WERI-Rb-1 (cell line): ENCODE measurements around the gene MIER3.

Experiments used
- DNase-seq: peaks from one replicate; pipeline ENCODE4 v3.0.0-alpha.2; 2020
- H3K27ac ChIP-seq: fragments of 250-450 bp; sonication (Bioruptor Pico); 2 replicates; pipeline ENCODE4 v1.5.1; 2020; ENCODE audit warnings: mild to moderate bottlenecking, moderate library complexity
- H3K27me3 ChIP-seq: fragments of 250-450 bp; sonication (Bioruptor Pico); 2 replicates; pipeline ENCODE4 v1.5.1; 2021; ENCODE audit warnings: mild to moderate bottlenecking, low read depth, moderate library complexity; ENCODE audit not compliant: insufficient read depth, severe bottlenecking
- H3K36me3 ChIP-seq: fragments of 250-450 bp; sonication (Bioruptor Pico); 2 replicates; pipeline ENCODE4 v1.5.1; 2020; ENCODE audit warnings: mild to moderate bottlenecking, moderate library complexity
- H3K4me3 ChIP-seq: 2 replicates; pipeline ENCODE4 v1.5.1; 2011; ENCODE audit warnings: low read depth, mild to moderate bottlenecking, control low read depth, low read length
- H3K9me3 ChIP-seq: fragments of 250-450 bp; sonication (Bioruptor Pico); 2 replicates; pipeline ENCODE4 v1.5.1; 2021; ENCODE audit warnings: mild to moderate bottlenecking, moderate library complexity; ENCODE audit not compliant: severe bottlenecking
- TF ChIP-seq, protein P1 (sequence below): IDR thresholded peaks from 2 replicates; pipeline ENCODE4 v1.5.1; 2011; ENCODE audit warnings: low read depth, mild to moderate bottlenecking, control low read depth, inconsistent platforms, low read length

The MIER3 gene

DNA sequence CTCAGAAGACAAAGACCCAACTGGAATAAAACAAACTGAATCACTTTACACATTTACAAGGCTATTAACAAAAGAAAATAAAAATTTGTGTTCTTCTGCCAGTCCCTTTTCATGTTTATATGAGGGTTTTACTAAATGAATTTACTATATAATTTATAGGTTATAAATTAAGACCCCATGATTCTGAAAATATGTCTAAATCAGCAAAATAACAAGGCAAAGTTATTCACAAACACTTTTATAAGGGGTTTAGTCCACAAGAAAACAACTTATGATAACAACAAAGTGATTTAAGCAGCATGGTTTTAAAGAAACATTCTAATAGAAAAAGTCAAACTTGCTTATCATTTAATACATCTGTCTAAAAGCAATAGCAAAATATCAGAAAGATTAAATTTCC is 4.9 kb downstream of the MIER3 start:
- no peak for DNase-seq
- TF ChIP-seq, protein P1, sequence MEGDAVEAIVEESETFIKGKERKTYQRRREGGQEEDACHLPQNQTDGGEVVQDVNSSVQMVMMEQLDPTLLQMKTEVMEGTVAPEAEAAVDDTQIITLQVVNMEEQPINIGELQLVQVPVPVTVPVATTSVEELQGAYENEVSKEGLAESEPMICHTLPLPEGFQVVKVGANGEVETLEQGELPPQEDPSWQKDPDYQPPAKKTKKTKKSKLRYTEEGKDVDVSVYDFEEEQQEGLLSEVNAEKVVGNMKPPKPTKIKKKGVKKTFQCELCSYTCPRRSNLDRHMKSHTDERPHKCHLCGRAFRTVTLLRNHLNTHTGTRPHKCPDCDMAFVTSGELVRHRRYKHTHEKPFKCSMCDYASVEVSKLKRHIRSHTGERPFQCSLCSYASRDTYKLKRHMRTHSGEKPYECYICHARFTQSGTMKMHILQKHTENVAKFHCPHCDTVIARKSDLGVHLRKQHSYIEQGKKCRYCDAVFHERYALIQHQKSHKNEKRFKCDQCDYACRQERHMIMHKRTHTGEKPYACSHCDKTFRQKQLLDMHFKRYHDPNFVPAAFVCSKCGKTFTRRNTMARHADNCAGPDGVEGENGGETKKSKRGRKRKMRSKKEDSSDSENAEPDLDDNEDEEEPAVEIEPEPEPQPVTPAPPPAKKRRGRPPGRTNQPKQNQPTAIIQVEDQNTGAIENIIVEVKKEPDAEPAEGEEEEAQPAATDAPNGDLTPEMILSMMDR, result no peak
- no peak overlapping the region for H3K4me3 ChIP-seq
- H3K9me3 ChIP-seq, result no peaks in the 10 kb centered on the region
- no peaks in the 10 kb centered on the region for H3K27me3 ChIP-seq
- peaks cover 67% of the 10 kb centered on the region for H3K36me3 ChIP-seq
- H3K27ac ChIP-seq, result no peak overlapping the region

- Histone ChIP-seq H3K4me3 (no peak overlapping the region), H3K9me3 (no peaks in the 10 kb centered on the region), H3K36me3 (peaks cover 74% of the 10 kb centered on the region), H3K27me3 (no peaks in the 10 kb centered on the region), H3K27ac (no peak overlapping the region)
- no peak for DNase-seq
- TF ChIP-seq, protein P1, result no peak
These were observed 9.9 kb downstream of the MIER3 start for GRCh38 chr5:56941981-56942380.

- TF ChIP-seq, protein P1, result no peak
These were observed 13.1 kb downstream of the MIER3 start for GRCh38 chr5:56938858-56939257.

DNA sequence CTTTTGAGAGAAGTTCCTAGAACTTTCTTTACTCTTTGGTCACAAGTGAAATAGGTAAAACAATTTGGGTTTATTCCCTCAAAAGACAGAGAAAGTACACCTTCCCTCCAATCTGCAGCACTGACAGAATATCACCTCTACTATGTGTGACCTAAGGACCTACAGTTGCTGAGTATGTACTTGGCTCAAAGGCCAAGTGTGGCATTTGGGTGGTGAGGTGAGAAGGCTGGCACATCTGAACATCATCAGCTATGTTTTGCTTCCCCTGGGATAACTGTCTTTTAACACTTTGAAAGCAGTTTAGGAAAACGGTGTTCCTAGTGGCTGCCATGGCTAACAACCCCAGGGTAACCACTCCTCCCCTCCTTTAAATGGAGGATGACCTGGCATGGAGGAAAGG is 17.6 kb downstream of the MIER3 start:
- DNase-seq, result no peak
- H3K36me3 ChIP-seq, result peaks cover 91% of the 10 kb centered on the region
- H3K4me3 ChIP-seq, result no peak overlapping the region
- no peaks in the 10 kb centered on the region for H3K9me3 ChIP-seq
- H3K27me3 ChIP-seq, result no peaks in the 10 kb centered on the region
- no peak overlapping the region for H3K27ac ChIP-seq
- TF ChIP-seq, protein P1, result no peak

More at GRCh38 chr5:56938858-56939257, 13.1 kb downstream of the MIER3 start:
- no peak overlapping the region for H3K27ac ChIP-seq
- H3K9me3 ChIP-seq, result no peaks in the 10 kb centered on the region
- no peak overlapping the region for H3K4me3 ChIP-seq
- no peak for DNase-seq
- H3K36me3 ChIP-seq, result peaks cover 85% of the 10 kb centered on the region
- H3K27me3 ChIP-seq, result no peaks in the 10 kb centered on the region

GRCh38 chr5:56922922-56923321 is 29.0 kb downstream of the MIER3 start:
- H3K4me3 ChIP-seq, result no peak overlapping the region
- H3K36me3 ChIP-seq, result peaks cover 52% of the 10 kb centered on the region
- H3K27me3 ChIP-seq, result no peaks in the 10 kb centered on the region
- H3K9me3 ChIP-seq, result no peaks in the 10 kb centered on the region
- TF ChIP-seq, protein P1, result no peak
- no peak for DNase-seq
- H3K27ac ChIP-seq, result no peak overlapping the region

GRCh38 chr5:56919942-56920662 is 31.8 kb downstream of the MIER3 start:
- TF ChIP-seq, protein P1, result no peak
- Histone ChIP-seq H3K27me3 (no peaks in the 10 kb centered on the region), H3K27ac (no peak overlapping the region), H3K4me3 (no peak overlapping the region), H3K36me3 (peaks cover 27% of the 10 kb centered on the region), H3K9me3 (no peaks in the 10 kb centered on the region)
- no peak for DNase-seq
